ENCODE measurements around the gene ADGRG6. TPM values are rescaled to one million over a fixed set of nuclear protein-coding genes. Genes with fewer than 3 reads are reported as not detected.

ADGRG6 gene
- total and polyA plus RNA-seq, 2 donors from 2014 or later, result 2.6 to 32.8 TPM

DNA sequence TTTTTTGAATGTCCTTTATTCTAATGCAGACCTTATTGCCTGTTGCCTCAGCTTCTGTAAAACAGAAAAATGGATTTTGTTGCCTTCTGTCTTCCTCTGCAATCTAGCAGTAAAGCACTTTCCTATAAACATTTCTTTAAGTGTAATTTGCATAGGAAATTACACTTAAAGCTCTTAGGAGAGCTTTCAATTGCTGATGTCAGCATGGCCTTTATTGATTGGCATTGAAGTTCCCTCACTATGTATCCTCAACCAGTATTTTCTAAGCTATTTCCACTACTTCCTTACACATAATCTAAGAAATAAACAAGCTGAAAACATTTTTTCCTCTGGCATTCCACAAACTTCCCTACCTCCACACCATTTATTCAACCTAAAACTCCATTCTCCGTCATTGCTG, 22.3 kb downstream of the ADGRG6 start:
- no peak overlapping the region for H3K27ac ChIP-seq (ENCODE audit: low read depth in 2 of 2, low read length in 2 of 2)
- no peak overlapping the region for H3K4me3 ChIP-seq (ENCODE audit: low read length in 3 of 3)
- no peaks in the 10 kb centered on the region for H3K27me3 ChIP-seq (ENCODE audit: control insufficient read depth, insufficient read depth, low read length)
- intact Hi-C loops (cut with DNase I), result no loop called here
- no peak overlapping the region for H3K9ac ChIP-seq (ENCODE audit: low read length in 3 of 3)
- H3K4me1 ChIP-seq (ENCODE audit: control insufficient read depth in 2 of 3, insufficient read depth in 2 of 3, low read depth in 1 of 3, low read length in 3 of 3), result no peaks in the 10 kb centered on the region
- DNase-seq (no peak), FAIRE-seq (no peak)
- TF ChIP-seq, protein P1, sequence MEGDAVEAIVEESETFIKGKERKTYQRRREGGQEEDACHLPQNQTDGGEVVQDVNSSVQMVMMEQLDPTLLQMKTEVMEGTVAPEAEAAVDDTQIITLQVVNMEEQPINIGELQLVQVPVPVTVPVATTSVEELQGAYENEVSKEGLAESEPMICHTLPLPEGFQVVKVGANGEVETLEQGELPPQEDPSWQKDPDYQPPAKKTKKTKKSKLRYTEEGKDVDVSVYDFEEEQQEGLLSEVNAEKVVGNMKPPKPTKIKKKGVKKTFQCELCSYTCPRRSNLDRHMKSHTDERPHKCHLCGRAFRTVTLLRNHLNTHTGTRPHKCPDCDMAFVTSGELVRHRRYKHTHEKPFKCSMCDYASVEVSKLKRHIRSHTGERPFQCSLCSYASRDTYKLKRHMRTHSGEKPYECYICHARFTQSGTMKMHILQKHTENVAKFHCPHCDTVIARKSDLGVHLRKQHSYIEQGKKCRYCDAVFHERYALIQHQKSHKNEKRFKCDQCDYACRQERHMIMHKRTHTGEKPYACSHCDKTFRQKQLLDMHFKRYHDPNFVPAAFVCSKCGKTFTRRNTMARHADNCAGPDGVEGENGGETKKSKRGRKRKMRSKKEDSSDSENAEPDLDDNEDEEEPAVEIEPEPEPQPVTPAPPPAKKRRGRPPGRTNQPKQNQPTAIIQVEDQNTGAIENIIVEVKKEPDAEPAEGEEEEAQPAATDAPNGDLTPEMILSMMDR (IDR thresholded peaks at IDR 0.05; ENCODE audit: borderline replicate concordance, extremely low read depth, insufficient read depth), result no peak
- no peaks in the 10 kb centered on the region for H3K9me3 ChIP-seq (ENCODE audit: control insufficient read depth in 2 of 3, insufficient read depth in 1 of 3, low read length in 3 of 3)
- H3K36me3 ChIP-seq (ENCODE audit: control insufficient read depth in 2 of 3, insufficient read depth in 3 of 3, low read length in 3 of 3), result no peaks in the 10 kb centered on the region

DNA sequence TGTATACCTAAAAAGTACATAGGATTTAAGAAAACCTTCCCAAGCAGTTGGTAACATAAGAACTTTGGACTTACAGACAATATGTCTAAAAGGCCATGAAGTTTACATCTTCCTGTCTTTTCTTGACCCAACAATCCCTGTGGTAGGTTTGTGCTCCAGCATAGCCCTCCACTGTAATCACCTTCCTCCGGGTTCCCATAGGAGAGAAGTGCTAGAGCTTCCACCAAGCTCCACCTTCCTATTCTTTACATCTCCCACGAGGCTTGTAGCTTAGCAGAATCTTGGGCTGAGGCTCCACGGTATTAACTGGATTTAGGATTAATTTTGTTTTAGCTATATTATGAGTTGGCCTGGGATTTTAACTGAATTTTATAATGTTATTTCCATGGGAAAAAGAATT, 23.3 kb downstream of the ADGRG6 start:
- Histone ChIP-seq H3K27ac (ENCODE audit: low read depth in 2 of 2, low read length in 2 of 2) (no peak overlapping the region), H3K4me3 (ENCODE audit: low read length in 3 of 3) (no peak overlapping the region), H3K9me3 (ENCODE audit: control insufficient read depth in 2 of 3, insufficient read depth in 1 of 3, low read length in 3 of 3) (no peaks in the 10 kb centered on the region), H3K36me3 (ENCODE audit: control insufficient read depth in 2 of 3, insufficient read depth in 3 of 3, low read length in 3 of 3) (no peaks in the 10 kb centered on the region), H3K4me1 (ENCODE audit: control insufficient read depth in 2 of 3, insufficient read depth in 2 of 3, low read depth in 1 of 3, low read length in 3 of 3) (no peaks in the 10 kb centered on the region), H3K9ac (ENCODE audit: low read length in 3 of 3) (no peak overlapping the region), H3K27me3 (ENCODE audit: control insufficient read depth, insufficient read depth, low read length) (no peaks in the 10 kb centered on the region)
- TF ChIP-seq, protein P1 (IDR thresholded peaks at IDR 0.05; ENCODE audit: borderline replicate concordance, extremely low read depth, insufficient read depth), result no peak
- no peak for DNase-seq
- no peak for FAIRE-seq
- intact Hi-C loops (cut with DNase I), result no loop called here

DNA sequence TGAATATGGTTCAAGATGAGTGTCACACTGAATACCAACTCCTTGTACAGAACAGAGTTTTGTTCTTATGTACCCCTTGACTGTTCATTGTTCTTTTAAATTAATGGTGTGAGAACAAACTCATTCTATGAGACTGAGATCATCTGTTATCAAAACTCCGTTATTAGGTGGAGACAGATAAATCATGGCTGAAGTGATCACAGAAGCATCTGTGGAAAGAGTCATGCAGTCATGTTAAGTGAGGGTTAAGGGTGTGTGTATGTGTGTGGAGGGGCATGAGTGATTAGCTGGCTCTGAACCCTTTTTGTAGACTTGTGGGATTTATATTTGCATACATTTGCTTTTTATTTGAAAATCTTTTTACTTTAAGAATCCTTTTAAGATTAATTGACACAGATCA, 24.7 kb downstream of the ADGRG6 start:
- no peaks in the 10 kb centered on the region for H3K27me3 ChIP-seq (ENCODE audit: control insufficient read depth, insufficient read depth, low read length)
- no peak overlapping the region for H3K4me3 ChIP-seq (ENCODE audit: low read length in 3 of 3)
- FAIRE-seq (no peak), DNase-seq (no peak)
- no peak overlapping the region for H3K27ac ChIP-seq (ENCODE audit: low read depth in 2 of 2, low read length in 2 of 2)
- intact Hi-C loops (cut with DNase I), result no loop called here
- TF ChIP-seq, protein P1 (IDR thresholded peaks at IDR 0.05; ENCODE audit: borderline replicate concordance, extremely low read depth, insufficient read depth), result no peak
- no peaks in the 10 kb centered on the region for H3K9me3 ChIP-seq (ENCODE audit: control insufficient read depth in 2 of 3, insufficient read depth in 1 of 3, low read length in 3 of 3)
- no peaks in the 10 kb centered on the region for H3K4me1 ChIP-seq (ENCODE audit: control insufficient read depth in 2 of 3, insufficient read depth in 2 of 3, low read depth in 1 of 3, low read length in 3 of 3)
- no peak overlapping the region for H3K9ac ChIP-seq (ENCODE audit: low read length in 3 of 3)
- H3K36me3 ChIP-seq (ENCODE audit: control insufficient read depth in 2 of 3, insufficient read depth in 3 of 3, low read length in 3 of 3), result no peaks in the 10 kb centered on the region

DNA sequence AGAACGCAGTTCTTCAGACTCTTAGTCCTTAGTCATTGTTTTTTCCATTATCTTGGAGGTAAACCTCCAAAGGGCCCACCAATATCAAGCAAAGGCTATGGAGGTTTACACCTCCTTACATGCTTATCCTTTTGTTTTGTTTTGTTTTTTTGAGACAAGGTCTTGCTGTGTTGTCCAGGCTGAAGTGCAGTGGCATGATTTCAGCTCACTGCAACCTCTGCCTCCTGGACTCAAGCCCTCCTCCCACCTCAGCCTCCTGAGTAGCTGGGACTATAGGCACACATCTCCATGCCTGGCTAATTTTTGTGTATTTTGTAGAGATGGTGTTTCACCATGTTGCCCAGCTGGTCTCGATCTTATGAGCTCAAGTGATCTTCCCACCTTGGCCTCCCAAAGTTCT, 26.3 kb downstream of the ADGRG6 start:
- H3K27me3 ChIP-seq (ENCODE audit: control insufficient read depth, insufficient read depth, low read length), result no peaks in the 10 kb centered on the region
- TF ChIP-seq, protein P1 (IDR thresholded peaks at IDR 0.05; ENCODE audit: borderline replicate concordance, extremely low read depth, insufficient read depth), result no peak
- no peak overlapping the region for H3K27ac ChIP-seq (ENCODE audit: low read depth in 2 of 2, low read length in 2 of 2)
- H3K4me3 ChIP-seq (ENCODE audit: low read length in 3 of 3), result no peak overlapping the region
- no peaks in the 10 kb centered on the region for H3K4me1 ChIP-seq (ENCODE audit: control insufficient read depth in 2 of 3, insufficient read depth in 2 of 3, low read depth in 1 of 3, low read length in 3 of 3)
- H3K9me3 ChIP-seq (ENCODE audit: control insufficient read depth in 2 of 3, insufficient read depth in 1 of 3, low read length in 3 of 3), result no peaks in the 10 kb centered on the region
- no peaks in the 10 kb centered on the region for H3K36me3 ChIP-seq (ENCODE audit: control insufficient read depth in 2 of 3, insufficient read depth in 3 of 3, low read length in 3 of 3)
- DNase-seq (no peak), FAIRE-seq (no peak)
- H3K9ac ChIP-seq (ENCODE audit: low read length in 3 of 3), result no peak overlapping the region
- intact Hi-C loops (cut with DNase I), result no loop called here

Measured in kidney (tissue), 14 donors.